T-helper 1 cell (primary cell): ENCODE measurements around the gene RAD21L1.

ENCODE experiments used
- DNase-seq, 5 donors: peaks; one replicate each; pipeline ENCODE4 v3.0.0-alpha.2; 2012 to 2020
- total RNA-seq, 4 donors: gene quantifications; one replicate each; lab custom pipeline; 2026; lab: John Stamatoyannopoulos, UW

The RAD21L1 gene
- 0 to 0.39 (median 0.08) reads per million in 4 donors for total RNA-seq

- peak; percentile 68 to 82 (median 78) for DNase-seq
These were observed at the start of gene RAD21L1 for GRCh38 chr20:1225783-1226654. Gene RAD21L1, plus strand, starts transcription at chr20:1226044. Its CDS starts 2,410 bp downstream, at chr20:1228454.

- no peak for DNase-seq
These were observed 48.2 kb upstream of the RAD21L1 start for GRCh38 chr20:1177680-1178079.

- no peak for DNase-seq
These were observed 47.7 kb upstream of the RAD21L1 start for GRCh38 chr20:1178103-1178502.

GRCh38 chr20:1178623-1179022, 47.2 kb upstream of the RAD21L1 start:
- DNase-seq, result no peak

- no peak for DNase-seq
These were observed 44.9 kb upstream of the RAD21L1 start for GRCh38 chr20:1180949-1181348.

- no peak for DNase-seq
These were observed 43.7 kb upstream of the RAD21L1 start for GRCh38 chr20:1182106-1182505.

GRCh38 chr20:1183153-1183552, 42.7 kb upstream of the RAD21L1 start:
- DNase-seq, result no peak

GRCh38 chr20:1184260-1184637, 41.6 kb upstream of the RAD21L1 start:
- DNase-seq, result no peak

GRCh38 chr20:1184638-1185315, 41.1 kb upstream of the RAD21L1 start, which contains the start of gene TMEM74B:
Gene TMEM74B, minus strand, starts transcription at chr20:1184981. Its CDS starts 1,180 bp downstream, at chr20:1183801.
- DNase-seq, result no peak

- no peak for DNase-seq
These were observed 40.5 kb upstream of the RAD21L1 start for GRCh38 chr20:1185316-1185741.

GRCh38 chr20:1185790-1186334, 40.0 kb upstream of the RAD21L1 start:
- peak in 2 of 5 donors; percentile 23 to 54 for DNase-seq

GRCh38 chr20:1186367-1186991, 39.4 kb upstream of the RAD21L1 start:
- DNase-seq, result no peak

- DNase-seq, result no peak
These were observed 38.2 kb upstream of the RAD21L1 start for GRCh38 chr20:1187605-1188171.

GRCh38 chr20:1188347-1188746, 37.5 kb upstream of the RAD21L1 start:
- no peak for DNase-seq

- DNase-seq, result no peak
These were observed 36.0 kb upstream of the RAD21L1 start for GRCh38 chr20:1189827-1190226.

- DNase-seq, result no peak
These were observed 35.0 kb upstream of the RAD21L1 start for GRCh38 chr20:1190847-1191246.

- DNase-seq, result no peak
These were observed 34.5 kb upstream of the RAD21L1 start for GRCh38 chr20:1191299-1191698.

- DNase-seq, result no peak
These were observed 30.6 kb upstream of the RAD21L1 start for GRCh38 chr20:1195226-1195625.

GRCh38 chr20:1196634-1197033, 29.2 kb upstream of the RAD21L1 start:
- DNase-seq, result no peak

GRCh38 chr20:1197801-1198200, 28.0 kb upstream of the RAD21L1 start:
- no peak for DNase-seq

GRCh38 chr20:1198751-1199150, 27.1 kb upstream of the RAD21L1 start:
- DNase-seq, result no peak

- DNase-seq, result no peak
These were observed 26.5 kb upstream of the RAD21L1 start for GRCh38 chr20:1199212-1199873.
